ENCODE data around the gene CACNA1S.

GRCh38 chr1:201126832-201127754, 14.9 kb upstream of the CACNA1S start, which contains the start of gene ASCL5:
- no peak for TF ChIP-seq CTCF (IDR thresholded peaks at IDR 0.05)
- TF ChIP-seq EZH2 (IDR thresholded peaks at IDR 0.05; ENCODE audit: borderline replicate concordance, insufficient read depth, low read depth, low read length, poor library complexity, severe bottlenecking), result no peak

Data from B cell (primary cell).